Ishikawa (cell line): Measurements from ENCODE around the gene ESX1.

Source experiments
- CEBPB ChIP-seq: IDR thresholded peaks from 2 replicates; pipeline ENCODE4 v1.6.1; 2012
- CREB1 ChIP-seq: IDR thresholded peaks from 2 replicates; pipeline ENCODE4 v1.6.1; 2012; ENCODE audit warnings: low read depth
- EGR1 ChIP-seq: IDR thresholded peaks from 2 replicates; pipeline ENCODE4 v1.6.1; 2012
- EP300 ChIP-seq: IDR thresholded peaks from 2 replicates; pipeline ENCODE4 v1.6.1; 2012; ENCODE audit warnings: borderline replicate concordance
- FOXM1 ChIP-seq: IDR thresholded peaks from 2 replicates; pipeline ENCODE4 v1.6.1; 2012; ENCODE audit warnings: low read depth, borderline replicate concordance
- MAX ChIP-seq: IDR thresholded peaks from 2 replicates; pipeline ENCODE4 v1.6.1; 2012
- NFIC ChIP-seq: IDR thresholded peaks from 2 replicates; pipeline ENCODE4 v1.6.1; 2012
- RAD21 ChIP-seq: IDR thresholded peaks from 2 replicates; pipeline ENCODE4 v1.6.1; 2012; ENCODE audit warnings: low read depth
- REST ChIP-seq: IDR thresholded peaks from 2 replicates; pipeline ENCODE4 v1.6.1; 2012; ENCODE audit warnings: low read depth, mild to moderate bottlenecking
- TAF1 ChIP-seq: IDR thresholded peaks from 2 replicates; pipeline ENCODE4 v1.6.1; 2012; ENCODE audit warnings: low read depth, mild to moderate bottlenecking
- TCF12 ChIP-seq: IDR thresholded peaks from 2 replicates; pipeline ENCODE4 v1.6.1; 2012; ENCODE audit warnings: low read depth
- TEAD4 ChIP-seq: IDR thresholded peaks from 2 replicates; pipeline ENCODE4 v1.6.1; 2012
- USF1 ChIP-seq: IDR thresholded peaks from 2 replicates; pipeline ENCODE4 v1.6.1; 2012
- YY1 ChIP-seq: IDR thresholded peaks from 2 replicates; pipeline ENCODE4 v1.6.1; 2012; ENCODE audit warnings: low read depth
- ZBTB7A ChIP-seq: IDR thresholded peaks from 2 replicates; pipeline ENCODE4 v1.6.1; 2012; ENCODE audit warnings: low read depth

The ESX1 gene

GRCh38 chrX:104284507-104284906, 29.8 kb upstream of the ESX1 start:
- TF ChIP-seq USF1 (no peak), MAX (no peak), YY1 (no peak), EGR1 (no peak), NFIC (no peak), CEBPB (no peak), RAD21 (no peak), TAF1 (no peak), ZBTB7A (no peak), REST (no peak), FOXM1 (no peak), EP300 (no peak), CREB1 (no peak), TEAD4 (no peak), TCF12 (no peak)

- TF ChIP-seq TEAD4 (no peak), EP300 (no peak), USF1 (no peak), REST (no peak), NFIC (no peak), CEBPB (no peak), FOXM1 (no peak), ZBTB7A (no peak), TCF12 (no peak), RAD21 (no peak), MAX (no peak), CREB1 (no peak), EGR1 (no peak), YY1 (no peak), TAF1 (no peak)
Measured at GRCh38 chrX:104282166-104282725, 27.5 kb upstream of the ESX1 start.

GRCh38 chrX:104281564-104281963, 26.8 kb upstream of the ESX1 start:
- TF ChIP-seq TCF12 (no peak), YY1 (no peak), EGR1 (no peak), CEBPB (no peak), TEAD4 (no peak), EP300 (no peak), MAX (no peak), TAF1 (no peak), CREB1 (no peak), USF1 (no peak), FOXM1 (no peak), REST (no peak), NFIC (no peak), RAD21 (no peak), ZBTB7A (no peak)

GRCh38 chrX:104280609-104281008, 25.9 kb upstream of the ESX1 start:
- TF ChIP-seq EGR1, result no peak
